PC-9 (cell line): ENCODE results near the gene CNNM3.

Experiments
- EZH2 ChIP-seq: fragments of 200-600 bp; sonication (generic); IDR thresholded peaks from 2 replicates; pipeline ENCODE4 v1.8.0; 2017; ENCODE audit warnings: antibody characterized with exemption, low read depth
- TF ChIP-seq, protein P1 (sequence below): fragments of 200-600 bp; sonication (generic); conservative IDR thresholded peaks from 2 replicates; pipeline ENCODE4 v1.6.1; 2017; ENCODE audit warnings: mixed run types, antibody characterized with exemption, mild to moderate bottlenecking, moderate library complexity

DNA sequence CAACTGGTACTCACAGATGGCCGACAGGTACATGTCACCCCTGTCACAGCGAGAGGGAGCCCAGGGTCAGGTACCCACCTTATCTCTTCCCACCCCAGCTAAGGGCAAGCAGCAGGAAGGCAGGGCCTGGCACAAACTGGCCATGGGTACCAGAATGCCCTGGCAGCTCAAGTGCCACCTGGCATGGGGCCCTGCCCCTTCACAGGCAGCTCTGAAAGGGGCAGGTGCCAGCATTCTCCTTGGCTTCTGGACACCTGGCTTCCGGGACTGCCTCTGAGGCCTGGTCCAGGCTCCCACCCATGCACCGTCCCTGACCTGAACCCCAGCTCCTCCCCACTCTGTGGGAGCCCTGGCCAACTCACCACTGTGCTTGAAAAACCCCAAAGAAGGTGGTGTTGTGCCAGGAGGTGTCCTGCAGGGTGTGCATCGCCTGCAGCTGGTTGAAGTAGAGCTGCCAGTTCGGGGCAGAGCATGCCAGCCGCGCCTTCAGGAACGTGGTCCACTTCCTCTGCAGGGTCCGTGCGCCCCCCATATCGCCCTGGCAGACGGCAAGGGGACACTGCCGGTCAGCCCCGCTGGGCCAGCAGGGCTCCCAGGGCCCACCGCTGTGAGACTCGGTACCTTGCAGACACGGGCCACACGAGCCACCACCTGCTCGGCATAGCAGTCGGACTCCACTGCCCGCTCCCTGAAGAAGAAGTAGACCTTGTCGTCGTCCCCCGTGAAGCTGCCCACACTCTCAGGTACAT, 48.4 kb downstream of the CNNM3 start:
- TF ChIP-seq, protein P1, sequence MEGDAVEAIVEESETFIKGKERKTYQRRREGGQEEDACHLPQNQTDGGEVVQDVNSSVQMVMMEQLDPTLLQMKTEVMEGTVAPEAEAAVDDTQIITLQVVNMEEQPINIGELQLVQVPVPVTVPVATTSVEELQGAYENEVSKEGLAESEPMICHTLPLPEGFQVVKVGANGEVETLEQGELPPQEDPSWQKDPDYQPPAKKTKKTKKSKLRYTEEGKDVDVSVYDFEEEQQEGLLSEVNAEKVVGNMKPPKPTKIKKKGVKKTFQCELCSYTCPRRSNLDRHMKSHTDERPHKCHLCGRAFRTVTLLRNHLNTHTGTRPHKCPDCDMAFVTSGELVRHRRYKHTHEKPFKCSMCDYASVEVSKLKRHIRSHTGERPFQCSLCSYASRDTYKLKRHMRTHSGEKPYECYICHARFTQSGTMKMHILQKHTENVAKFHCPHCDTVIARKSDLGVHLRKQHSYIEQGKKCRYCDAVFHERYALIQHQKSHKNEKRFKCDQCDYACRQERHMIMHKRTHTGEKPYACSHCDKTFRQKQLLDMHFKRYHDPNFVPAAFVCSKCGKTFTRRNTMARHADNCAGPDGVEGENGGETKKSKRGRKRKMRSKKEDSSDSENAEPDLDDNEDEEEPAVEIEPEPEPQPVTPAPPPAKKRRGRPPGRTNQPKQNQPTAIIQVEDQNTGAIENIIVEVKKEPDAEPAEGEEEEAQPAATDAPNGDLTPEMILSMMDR = no peak
- TF ChIP-seq EZH2 = no peak
